ENCODE results near the gene ULK3. TPM values are rescaled to one million over a fixed set of nuclear protein-coding genes. Genes with fewer than 3 reads are reported as not detected.

Gene ULK3
- total and polyA plus RNA-seq, 2 donors (not counting 3 experiments of a cell fraction or from before 2014, with no cell fraction given) = 36.0 to 48.6 TPM

- H3K4me2 ChIP-seq (ENCODE audit: insufficient read depth, low read length) = no peak overlapping the region
- H4K20me1 ChIP-seq (replicated peaks; ENCODE audit: control insufficient read depth, extremely low read depth, insufficient read depth, low read length) = no peaks in the 10 kb centered on the region
- DNase-seq (ENCODE audit: low read depth, low spot score) = no peak
- no peak for FAIRE-seq
- ChIA-PET CTCF (interaction anchor here (1.1 to 5.3 kb wide), 3 partner anchors 62 to 69 kb away, joined by 3 to 37 read pairs (median 3); no protein-coding TSS in a partner anchor), POLR2A (no interaction called here)
- no peak overlapping the region for H3K4me3 ChIP-seq (replicated peaks in 1 of 3; ENCODE audit: insufficient read depth in 1 of 3, low read depth in 1 of 3, low read length in 3 of 3)
- H3K79me2 ChIP-seq (ENCODE audit: control insufficient read depth, insufficient read depth, low read length) = peaks cover 2% of the 10 kb centered on the region
- H3K36me3 ChIP-seq (ENCODE audit: control insufficient read depth in 2 of 2, extremely low read depth in 1 of 2, insufficient read depth in 2 of 2, low read length in 2 of 2) = peaks cover 0 to 8% of the 10 kb centered on the region in 2 experiments
- H3K27ac ChIP-seq (ENCODE audit: insufficient read depth, low read depth, low read length) = no peak overlapping the region
- no peaks in the 10 kb centered on the region for H3K9me3 ChIP-seq (replicated peaks; ENCODE audit: control insufficient read depth, insufficient read depth, low read length)
- no peaks in the 10 kb centered on the region for H3K27me3 ChIP-seq (ENCODE audit: control insufficient read depth in 2 of 2, insufficient read depth in 2 of 2, low read length in 2 of 2)
- intact Hi-C loops (cut with micrococcal nuclease) (loop anchor here (5.0 kb wide), 1 partner anchor 98 kb away; the partner anchor contains the start of gene COX5A), dilution Hi-C loops (cut with MboI; ENCODE audit: extremely low pct_ligation_motif_present, low sequenced_read_pairs) (no loop called here)
- BruUV-seq (replicated peaks) = no TSS peak
- H3K9me1 ChIP-seq (replicated peaks; ENCODE audit: control insufficient read depth, extremely low read depth, insufficient read depth, low read length) = no peaks in the 10 kb centered on the region
- H3K9ac ChIP-seq (replicated peaks; ENCODE audit: extremely low read depth, insufficient read depth, low read length) = no peak overlapping the region
- H2AFZ ChIP-seq (ENCODE audit: low read depth, low read length) = no peak overlapping the region
- TF ChIP-seq GATA2 (IDR thresholded peaks at IDR 0.05; ENCODE audit: insufficient read depth, insufficient read length, low read depth, low read length) (no peak), POLR2A (IDR thresholded peaks at IDR 0.05; ENCODE audit: low read depth, low read length) (no peak), EZH2 (IDR thresholded peaks at IDR 0.05; ENCODE audit: borderline replicate concordance, low read depth, low read length, severe bottlenecking) (no peak), CTCF (IDR thresholded peaks at IDR 0.05; ENCODE audit: extremely low read depth in 1 of 2, insufficient read depth in 1 of 2, low read depth in 1 of 2, low read length in 2 of 2) (no peak), MAX (IDR thresholded peaks at IDR 0.05; ENCODE audit: insufficient read depth, insufficient read length) (no peak), JUN (IDR thresholded peaks at IDR 0.05; ENCODE audit: borderline replicate concordance, insufficient read depth, insufficient read length, low read depth) (no peak), MYC (IDR thresholded peaks at IDR 0.05; ENCODE audit: low read depth, low read length) (no peak), FOS (IDR thresholded peaks at IDR 0.05; ENCODE audit: borderline replicate concordance, insufficient read depth, low read length) (no peak), POLR2AphosphoS5 (IDR thresholded peaks at IDR 0.05; ENCODE audit: insufficient read depth, low read depth, low read length) (no peak)
- H3K4me1 ChIP-seq (ENCODE audit: control insufficient read depth, extremely low read depth, insufficient read depth, low read length) = peaks cover 11% of the 10 kb centered on the region
Measured at GRCh38 chr15:74839526-74840395, 3.2 kb downstream of the ULK3 start.

Measured in endothelial cell of umbilical vein (primary cell).